Measurements from ENCODE around the gene AAR2.

The AAR2 gene

GRCh38 chr20:36219671-36220220 is 16.5 kb upstream of the AAR2 start:
- DNase-seq: no peak

- DNase-seq: no peak
These were observed 10.6 kb upstream of the AAR2 start for GRCh38 chr20:36225666-36226065.

GRCh38 chr20:36228770-36229169 is 7.5 kb upstream of the AAR2 start:
- no peak for DNase-seq

- no peak for DNase-seq
These were observed 6.3 kb upstream of the AAR2 start for GRCh38 chr20:36230019-36230418.

- no peak for DNase-seq
These were observed 4.9 kb upstream of the AAR2 start for GRCh38 chr20:36231331-36231730.

- no peak for DNase-seq
These were observed 1.4 kb upstream of the AAR2 start for GRCh38 chr20:36234771-36235320.

- DNase-seq: no peak
These were observed 476 bp downstream of the AAR2 start for GRCh38 chr20:36236786-36237121.

GRCh38 chr20:36237477-36237876 is 1.2 kb downstream of the AAR2 start:
- no peak for DNase-seq

GRCh38 chr20:36238153-36238552 is 1.9 kb downstream of the AAR2 start:
- no peak for DNase-seq

GRCh38 chr20:36238760-36239159 is 2.5 kb downstream of the AAR2 start:
- no peak for DNase-seq

GRCh38 chr20:36240076-36240475 is 3.8 kb downstream of the AAR2 start:
- no peak for DNase-seq

- DNase-seq: no peak
These were observed 5.4 kb downstream of the AAR2 start for GRCh38 chr20:36241678-36242077.

- DNase-seq: no peak
These were observed 7.4 kb downstream of the AAR2 start for GRCh38 chr20:36243726-36244125.

- no peak for DNase-seq
These were observed 10.1 kb downstream of the AAR2 start for GRCh38 chr20:36246401-36246800.

GRCh38 chr20:36248836-36249235 is 12.6 kb downstream of the AAR2 start:
- DNase-seq: no peak

- DNase-seq: no peak
These were observed 13.2 kb downstream of the AAR2 start for GRCh38 chr20:36249450-36249849.

GRCh38 chr20:36251426-36251825 is 15.1 kb downstream of the AAR2 start:
- no peak for DNase-seq

GRCh38 chr20:36252511-36252910 is 16.2 kb downstream of the AAR2 start:
- DNase-seq: no peak

GRCh38 chr20:36253036-36253435 is 16.8 kb downstream of the AAR2 start:
- DNase-seq: no peak

GRCh38 chr20:36254076-36254475 is 17.8 kb downstream of the AAR2 start:
- DNase-seq: no peak

- no peak for DNase-seq
These were observed 19.2 kb downstream of the AAR2 start for GRCh38 chr20:36255445-36255844.

- DNase-seq: no peak
These were observed 23.1 kb downstream of the AAR2 start for GRCh38 chr20:36259177-36260061.

GRCh38 chr20:36260316-36260715 is 24.0 kb downstream of the AAR2 start:
- no peak for DNase-seq

- DNase-seq: no peak
These were observed 25.3 kb downstream of the AAR2 start for GRCh38 chr20:36261389-36262105.

Measured in activated CD4-positive, alpha-beta T cell treated with anti-CD3 and anti-CD28 coated beads for 1 hour (primary cell).